Tibial nerve (tissue), 4 donors: ENCODE data around the gene LRTM2.

Experiments
- EP300 ChIP-seq, 2 donors: sonication (generic); formaldehyde crosslinking; IDR thresholded peaks; one replicate each; pipeline ENCODE4 v1.6.1; 2017; ENCODE audit warnings: antibody characterized with exemption in 2 of 2, mild to moderate bottlenecking in 1 of 2
- POLR2A ChIP-seq, 2 donors: fragments of 450-650 bp; IDR thresholded peaks; one replicate each; pipeline ENCODE4 v1.6.1; 2017; ENCODE audit warnings: antibody characterized with exemption in 2 of 2, mild to moderate bottlenecking in 2 of 2, moderate library complexity in 2 of 2
- TF ChIP-seq, protein P1 (sequence below), 5 experiments: fragments of 200-600 bp in 3 of 5; fragments of 450-650 bp in 2 of 5; sonication (generic) in 3 of 5; IDR thresholded peaks; one replicate each; pipeline ENCODE4 v1.5.1; 2016 to 2019; ENCODE audit warnings: antibody characterized with exemption in 5 of 5, mild to moderate bottlenecking in 3 of 5, moderate library complexity in 2 of 5

DNA sequence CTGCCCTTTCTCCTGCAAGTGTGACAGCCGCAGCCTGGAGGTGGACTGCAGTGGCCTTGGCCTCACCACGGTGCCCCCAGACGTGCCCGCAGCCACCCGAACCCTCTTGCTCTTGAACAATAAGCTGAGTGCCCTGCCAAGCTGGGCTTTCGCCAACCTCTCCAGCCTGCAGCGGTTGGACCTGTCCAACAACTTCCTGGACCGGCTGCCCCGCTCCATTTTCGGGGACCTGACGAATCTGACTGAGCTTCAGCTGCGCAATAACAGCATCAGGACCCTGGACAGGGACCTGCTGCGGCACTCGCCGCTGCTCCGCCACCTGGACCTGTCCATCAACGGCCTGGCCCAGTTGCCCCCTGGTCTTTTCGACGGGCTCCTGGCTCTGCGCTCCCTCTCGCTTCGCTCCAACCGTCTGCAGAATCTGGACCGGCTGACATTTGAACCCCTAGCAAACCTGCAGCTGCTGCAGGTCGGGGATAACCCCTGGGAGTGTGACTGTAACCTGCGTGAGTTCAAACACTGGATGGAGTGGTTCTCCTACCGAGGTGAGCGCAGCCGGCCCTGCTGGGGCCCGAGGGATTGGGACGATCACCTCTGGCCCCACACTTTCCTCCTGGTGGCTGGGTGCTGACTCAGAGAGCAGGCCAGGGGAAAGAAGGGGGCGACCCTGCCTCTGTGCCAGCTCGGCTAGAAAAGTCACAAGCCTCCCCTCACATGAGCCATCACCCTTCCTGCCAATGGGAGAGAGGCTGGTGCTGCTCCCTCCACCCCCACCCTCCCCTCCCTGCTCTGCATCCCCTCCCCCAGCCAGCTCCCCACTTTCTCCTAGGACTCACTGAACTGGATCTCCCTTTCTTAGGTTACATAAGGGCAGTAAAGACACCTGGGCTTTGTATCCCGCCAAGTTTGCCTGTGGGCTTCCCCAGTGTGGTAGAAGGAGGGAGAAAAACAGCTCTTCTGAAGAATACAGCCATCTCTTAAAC lies 10.9 kb downstream of the LRTM2 start:
- TF ChIP-seq, protein P1, sequence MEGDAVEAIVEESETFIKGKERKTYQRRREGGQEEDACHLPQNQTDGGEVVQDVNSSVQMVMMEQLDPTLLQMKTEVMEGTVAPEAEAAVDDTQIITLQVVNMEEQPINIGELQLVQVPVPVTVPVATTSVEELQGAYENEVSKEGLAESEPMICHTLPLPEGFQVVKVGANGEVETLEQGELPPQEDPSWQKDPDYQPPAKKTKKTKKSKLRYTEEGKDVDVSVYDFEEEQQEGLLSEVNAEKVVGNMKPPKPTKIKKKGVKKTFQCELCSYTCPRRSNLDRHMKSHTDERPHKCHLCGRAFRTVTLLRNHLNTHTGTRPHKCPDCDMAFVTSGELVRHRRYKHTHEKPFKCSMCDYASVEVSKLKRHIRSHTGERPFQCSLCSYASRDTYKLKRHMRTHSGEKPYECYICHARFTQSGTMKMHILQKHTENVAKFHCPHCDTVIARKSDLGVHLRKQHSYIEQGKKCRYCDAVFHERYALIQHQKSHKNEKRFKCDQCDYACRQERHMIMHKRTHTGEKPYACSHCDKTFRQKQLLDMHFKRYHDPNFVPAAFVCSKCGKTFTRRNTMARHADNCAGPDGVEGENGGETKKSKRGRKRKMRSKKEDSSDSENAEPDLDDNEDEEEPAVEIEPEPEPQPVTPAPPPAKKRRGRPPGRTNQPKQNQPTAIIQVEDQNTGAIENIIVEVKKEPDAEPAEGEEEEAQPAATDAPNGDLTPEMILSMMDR (IDR thresholded peaks at IDR 0.05): no peak
- TF ChIP-seq POLR2A (IDR thresholded peaks at IDR 0.05): no peak
- TF ChIP-seq EP300 (IDR thresholded peaks at IDR 0.05): no peak
